MG63 (cell line): ENCODE results near the gene FAM24A. TPM values are rescaled to one million over a fixed set of nuclear protein-coding genes. Genes with fewer than 3 reads are reported as not detected.

Source experiments
- total RNA-seq: library from RNA; depleted of rRNA; stranded (reverse); fragments of >200 nt; shearing (Covaris generic); gene quantifications from 2 replicates; pipeline ENCODE4 v1.2.3, GENCODE V29; 2014; ENCODE audit warnings: low replicate concordance; rRNA removed

The FAM24A gene
- total RNA-seq, 1 experiment from 2014 or later = not detected

Other genes starting within 250 kb of the FAM24A start
- gene C10orf120, start 210.8 kb upstream of the FAM24A start, total RNA-seq = not detected in 2 replicates
- gene CUZD1, start 64.8 kb upstream of the FAM24A start, total RNA-seq = 0.13 TPM in 1 of 2 replicates, not detected in the other
- 0.72 TPM in 1 of 2 replicates, not detected in the other for gene FAM24B, start 31.0 kb upstream of the FAM24A start, total RNA-seq
- 3.5 and 8.4 TPM in 2 replicates for gene C10orf88, start 43.6 kb downstream of the FAM24A start, total RNA-seq
- 11.7 and 11.8 TPM in 2 replicates for gene PSTK, start 69.8 kb downstream of the FAM24A start, total RNA-seq
- 0.53 and 3.7 TPM in 2 replicates for gene IKZF5, start 98.2 kb downstream of the FAM24A start, total RNA-seq
- gene ACADSB, start 98.4 kb downstream of the FAM24A start, total RNA-seq = 3.0 and 5.7 TPM in 2 replicates
- 5.0 and 8.6 TPM in 2 replicates for gene HMX3, start 225.4 kb downstream of the FAM24A start, total RNA-seq
- 0.07 and 6.0 TPM in 2 replicates for gene HMX2, start 237.5 kb downstream of the FAM24A start, total RNA-seq
- gene BUB3, start 243.8 kb downstream of the FAM24A start, total RNA-seq = 164 and 222 TPM in 2 replicates